ENCODE data around the gene CACNA1C.

Gene CACNA1C

GRCh38 chr12:2376908-2377657, 324.3 kb downstream of the CACNA1C start:
- no peak for DNase-seq

DNA sequence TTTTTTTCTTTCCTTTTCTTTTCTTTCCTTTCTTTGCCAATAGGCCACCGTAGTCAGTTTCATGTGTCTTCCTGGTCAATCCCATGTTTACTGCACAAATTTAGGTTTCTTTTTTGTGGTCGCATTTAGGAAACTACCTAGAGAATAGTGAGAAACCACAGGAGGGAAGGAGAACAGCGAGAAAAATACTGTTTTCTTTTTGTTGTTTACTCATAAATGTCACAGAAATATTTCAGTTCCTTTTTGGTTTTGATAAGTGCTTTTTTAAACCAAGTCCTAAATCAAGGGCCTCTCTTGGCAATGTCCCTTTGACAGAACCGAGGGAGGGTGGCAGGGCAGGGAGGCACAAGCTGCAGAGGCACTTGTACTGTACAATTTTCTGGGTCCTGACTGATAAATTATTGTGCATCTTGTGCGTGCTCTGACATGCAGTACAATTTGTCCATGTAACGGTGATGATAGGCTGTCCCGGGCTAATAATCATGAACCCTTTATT, 326.1 kb downstream of the CACNA1C start:
- DNase-seq = no peak

GRCh38 chr12:2380946-2381345, 328.2 kb downstream of the CACNA1C start:
- DNase-seq = no peak

DNA sequence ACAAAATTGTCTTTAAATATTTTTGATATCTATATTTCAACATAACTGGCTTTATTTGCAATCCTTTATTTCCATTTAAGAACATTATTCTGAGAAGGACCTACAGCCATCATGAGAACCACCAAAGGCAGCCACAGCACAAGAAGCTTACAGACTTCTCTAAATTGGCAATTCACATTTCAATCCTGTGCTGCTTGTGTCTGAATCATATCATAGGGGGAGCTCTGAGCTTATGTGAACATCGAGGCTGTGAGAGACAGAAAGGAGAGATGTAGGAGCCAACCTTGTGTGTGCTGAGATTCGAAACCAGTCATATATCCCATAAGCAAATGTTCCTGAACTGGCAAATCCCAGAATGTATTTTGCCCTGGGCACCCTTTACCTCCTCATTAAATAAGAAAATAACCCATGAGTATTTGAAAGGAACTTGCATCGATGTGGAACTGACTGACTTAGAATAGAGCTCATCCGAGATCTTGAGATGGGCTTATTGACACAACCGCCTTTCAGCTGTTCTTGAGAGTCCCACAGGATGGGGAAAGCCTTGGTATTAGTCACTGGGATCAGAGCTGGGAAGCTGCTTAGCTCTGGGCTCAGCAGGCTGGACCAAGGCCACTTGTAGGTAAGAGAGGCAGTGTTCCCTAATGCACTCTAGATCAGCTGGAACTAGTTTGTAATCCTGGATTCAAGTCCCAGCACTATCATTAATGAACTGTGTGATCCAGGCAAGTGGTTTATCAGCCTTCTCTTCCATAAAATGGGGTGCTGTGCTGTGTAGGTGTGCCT, 329.8 kb downstream of the CACNA1C start:
- no peak for DNase-seq

DNA sequence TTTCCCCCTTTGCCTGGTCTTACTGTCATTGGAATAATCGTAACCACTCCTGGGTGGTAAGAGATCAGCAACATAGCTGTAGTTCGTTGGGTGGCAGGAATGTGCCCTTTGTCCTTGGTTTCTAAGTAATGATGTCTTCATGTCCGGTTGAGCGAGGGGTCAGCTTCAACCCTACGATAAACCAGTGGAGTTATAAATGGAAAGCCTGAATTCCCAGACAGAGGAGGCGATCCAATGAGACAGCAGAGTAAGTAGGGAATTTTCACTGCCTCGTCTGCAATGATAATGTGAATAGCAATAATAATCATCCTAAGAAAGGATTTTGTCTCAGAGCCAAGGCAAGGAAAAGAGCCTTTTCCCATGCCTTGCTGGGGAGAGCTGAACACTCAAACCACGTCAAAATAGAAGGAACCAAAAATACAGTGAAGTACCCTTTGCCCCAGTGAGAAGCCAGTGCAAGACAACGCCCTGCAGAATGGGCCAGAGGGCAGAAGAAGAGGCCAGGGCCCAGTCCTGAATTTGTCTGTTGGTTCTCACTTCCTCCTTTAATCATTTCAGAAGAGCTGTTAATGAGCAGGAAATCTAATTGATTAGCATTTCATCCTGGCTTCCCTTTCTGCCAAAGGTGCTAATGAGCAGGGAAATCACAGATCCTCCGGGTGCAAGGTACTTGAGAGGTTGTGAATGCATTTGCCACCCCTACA, 330.7 kb downstream of the CACNA1C start:
- no peak for DNase-seq

DNA sequence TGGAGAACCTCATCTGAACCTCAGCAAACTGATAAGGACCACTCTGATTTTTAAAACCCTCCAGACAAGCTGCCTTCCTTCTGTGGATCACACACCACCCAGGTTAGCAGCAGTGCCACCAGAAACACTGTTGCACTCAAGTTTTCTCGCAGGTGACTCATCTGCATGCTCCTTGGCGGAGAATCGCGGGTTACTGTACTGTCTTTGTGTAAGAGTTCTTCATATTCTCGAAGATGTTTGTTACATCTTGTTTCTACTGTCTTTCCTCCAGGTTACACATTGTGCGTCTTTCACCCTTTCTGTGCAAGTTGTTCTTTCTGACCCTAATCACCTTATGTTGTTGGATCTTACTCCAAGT, 331.2 kb downstream of the CACNA1C start:
- DNase-seq = no peak

GRCh38 chr12:2384533-2385351, 332.0 kb downstream of the CACNA1C start:
- no peak for DNase-seq

DNA sequence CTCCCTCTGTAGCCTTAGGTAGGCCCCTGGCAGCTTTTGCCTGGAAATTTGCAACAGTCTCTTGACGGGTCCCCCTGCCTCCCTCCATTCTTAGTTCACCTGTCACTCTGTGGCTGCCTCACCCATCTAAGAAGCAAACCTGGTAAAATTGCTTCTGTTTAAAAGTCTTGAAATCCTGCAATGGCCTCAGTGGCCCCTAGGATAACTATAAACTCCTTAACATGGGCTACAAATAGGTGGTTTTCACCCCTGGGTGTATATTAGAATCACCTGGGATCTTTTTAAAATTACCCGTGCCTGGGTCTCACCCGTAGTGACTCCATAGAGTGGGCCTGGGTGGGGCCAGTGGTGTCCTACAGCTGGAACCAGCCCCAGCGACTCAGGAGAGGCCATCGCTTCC, 332.7 kb downstream of the CACNA1C start:
- DNase-seq = no peak

GRCh38 chr12:2386566-2386965, 333.8 kb downstream of the CACNA1C start:
- DNase-seq = no peak

DNA sequence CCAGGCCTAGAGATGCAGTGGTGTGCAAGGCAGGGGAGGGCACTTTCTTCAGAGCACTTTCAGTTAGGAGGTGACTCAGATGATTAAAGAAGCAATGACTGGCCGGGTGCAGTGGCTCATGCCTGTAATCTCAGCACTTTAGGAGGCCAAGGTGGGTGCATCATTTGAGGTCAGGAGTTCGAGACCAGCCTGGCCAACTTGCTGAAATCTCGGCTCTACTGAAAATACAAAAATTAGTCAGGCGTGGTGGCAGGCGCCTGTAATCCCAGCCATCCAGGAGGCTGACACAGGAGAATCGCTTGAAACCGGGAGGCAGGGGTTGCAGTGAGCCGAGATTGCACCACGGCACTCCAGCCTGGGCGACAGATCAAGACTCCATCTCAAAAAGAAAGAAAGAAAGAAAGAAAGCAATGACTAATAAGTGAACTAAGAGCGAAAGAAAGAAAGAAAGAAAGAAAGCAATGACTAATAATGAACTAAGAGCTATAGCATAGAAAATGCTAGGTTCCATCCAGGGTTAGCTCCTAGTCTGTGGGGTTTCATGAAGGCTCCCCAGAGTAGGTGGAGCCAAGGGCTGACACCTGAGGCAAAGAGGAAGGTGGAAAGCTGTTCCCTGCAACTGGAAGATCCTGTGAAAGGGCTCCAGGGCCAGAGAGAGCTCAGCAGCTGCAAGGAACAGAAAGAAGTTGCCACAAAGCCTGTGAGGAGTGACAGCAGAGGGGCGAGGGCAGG, 334.5 kb downstream of the CACNA1C start:
- no peak for DNase-seq

- no peak for DNase-seq
These were observed 336.4 kb downstream of the CACNA1C start for GRCh38 chr12:2389079-2389790.

GRCh38 chr12:2390133-2390532, 337.3 kb downstream of the CACNA1C start:
- DNase-seq = no peak

DNA sequence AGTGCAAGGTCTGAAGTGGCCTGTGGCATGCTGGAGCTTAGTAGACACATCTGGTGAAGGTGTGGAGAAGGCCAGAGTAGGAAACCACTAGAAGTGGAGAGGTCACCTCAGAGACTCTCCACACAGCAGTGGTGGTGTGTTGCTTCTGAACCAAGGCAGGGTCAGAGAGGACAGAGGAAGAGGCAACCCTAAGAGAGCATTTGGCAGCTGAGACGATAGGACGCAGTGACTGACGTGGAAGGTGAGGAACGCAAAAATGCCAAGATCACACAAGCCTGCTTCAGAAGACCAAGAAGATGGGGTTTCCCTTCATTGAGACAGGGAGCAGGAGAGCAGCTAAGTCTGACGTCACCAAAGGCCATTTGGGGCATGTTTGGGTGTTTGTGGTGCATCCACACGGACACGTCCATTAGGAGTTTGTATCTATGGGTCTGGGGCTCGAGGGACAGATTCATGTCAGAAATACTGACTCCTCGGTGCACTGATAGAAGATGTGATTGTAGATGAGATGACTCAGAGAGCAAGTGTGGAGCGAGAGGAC, 338.1 kb downstream of the CACNA1C start:
- DNase-seq = no peak

- no peak for DNase-seq
These were observed 339.0 kb downstream of the CACNA1C start for GRCh38 chr12:2391740-2392331.

GRCh38 chr12:2393016-2393415, 340.2 kb downstream of the CACNA1C start:
- no peak for DNase-seq

GRCh38 chr12:2393996-2394395, 341.2 kb downstream of the CACNA1C start:
- no peak for DNase-seq

GRCh38 chr12:2395354-2395977, 342.7 kb downstream of the CACNA1C start:
- no peak for DNase-seq

DNA sequence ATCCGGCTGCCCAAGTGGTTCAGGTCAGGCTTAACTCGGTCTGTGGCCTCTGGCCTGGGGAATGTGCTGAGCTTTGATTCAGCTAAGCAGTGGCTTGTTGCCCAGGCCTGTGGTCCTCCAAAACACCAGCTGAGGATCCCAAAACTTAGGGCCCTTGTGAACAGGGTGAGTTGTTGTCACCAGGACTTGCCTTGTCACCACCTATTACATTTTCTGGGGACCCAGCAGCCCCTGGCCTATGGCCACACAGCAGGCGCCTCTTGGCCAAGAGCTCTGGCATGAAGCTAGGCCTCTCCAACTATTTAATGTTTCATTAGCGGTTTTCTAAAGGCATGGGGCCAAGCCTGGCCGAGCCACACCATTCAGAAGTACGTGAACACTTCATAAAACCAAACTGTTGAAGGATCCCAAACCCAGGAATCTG, 343.7 kb downstream of the CACNA1C start:
- DNase-seq = no peak

- DNase-seq = no peak
These were observed 344.7 kb downstream of the CACNA1C start for GRCh38 chr12:2397356-2398045.
